ENCODE data around the gene HTRA1.

Gene HTRA1

DNA sequence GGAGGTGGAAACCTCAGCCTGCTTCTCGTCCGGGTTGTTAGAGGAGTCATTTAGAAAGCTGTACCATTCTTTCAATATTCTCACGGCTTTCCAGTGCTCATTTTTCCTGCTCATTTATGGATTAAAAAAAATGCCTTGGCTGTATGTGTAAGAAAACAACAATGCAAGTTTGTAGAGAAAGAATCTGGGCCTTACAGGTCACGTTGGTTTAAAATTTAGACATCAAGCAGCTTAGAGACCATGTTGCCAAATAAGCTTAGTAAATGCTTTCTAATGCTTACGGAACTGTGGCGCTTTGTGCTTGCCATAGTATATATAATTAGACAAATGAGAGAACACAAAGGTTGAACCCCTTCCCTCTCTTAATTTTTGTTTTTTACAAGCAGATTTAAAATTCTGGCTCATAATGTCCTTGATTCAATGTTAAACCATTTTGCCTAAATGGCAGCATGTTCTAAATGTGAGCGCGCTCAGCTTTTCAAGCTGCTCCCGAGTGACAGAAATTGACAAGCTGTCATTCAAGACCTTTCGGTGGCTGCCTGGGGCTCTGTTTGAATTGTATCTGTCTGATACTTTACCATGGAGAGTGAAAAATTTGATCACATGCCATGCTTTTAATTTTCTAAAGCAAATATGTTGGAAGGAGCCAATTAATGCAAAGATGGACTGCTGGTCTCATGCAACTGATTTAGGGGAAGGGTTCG, 5.8 kb upstream of the HTRA1 start:
- no peak for DNase-seq (ENCODE audit: low read depth)

DNA sequence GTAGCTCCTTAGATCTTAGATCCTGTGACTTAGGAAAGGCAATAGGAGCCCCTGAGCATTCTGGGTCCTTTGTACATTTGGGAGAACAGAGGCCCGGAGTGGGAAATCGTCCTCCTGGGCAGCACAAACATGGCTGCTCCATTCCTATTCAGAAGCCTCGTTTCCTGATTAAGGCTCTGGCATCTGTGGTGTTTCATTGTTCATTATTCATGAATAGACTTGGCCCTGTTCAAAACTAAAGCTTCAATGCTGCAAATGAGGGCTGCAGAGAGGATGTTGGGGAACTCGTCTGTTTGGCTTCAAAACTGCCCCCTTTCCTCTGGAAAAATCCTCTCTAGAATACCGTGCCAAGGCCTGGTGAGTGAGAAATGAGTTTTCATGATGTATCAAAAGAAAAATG, 3.4 kb upstream of the HTRA1 start:
- no peak for DNase-seq (ENCODE audit: low read depth)

DNA sequence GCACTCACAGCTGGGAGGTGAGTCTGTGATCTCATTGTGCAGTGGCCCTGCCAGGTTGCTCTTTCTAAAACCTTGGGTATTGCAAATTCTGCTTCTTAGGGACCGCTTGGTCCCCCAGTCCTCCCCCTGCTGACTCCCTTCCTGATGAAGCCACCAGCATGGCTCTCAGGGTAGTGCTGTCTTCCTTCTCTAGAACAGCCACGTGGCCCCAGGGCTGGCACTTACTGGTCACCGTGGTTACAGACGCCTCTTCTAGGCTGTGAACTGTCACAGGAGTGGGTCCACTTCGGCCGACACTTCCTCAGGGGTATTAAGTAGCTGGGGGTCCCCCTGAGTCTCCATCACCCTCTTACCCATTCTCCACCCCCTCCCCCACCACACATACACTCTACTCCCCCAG, 2.7 kb upstream of the HTRA1 start:
- DNase-seq (ENCODE audit: low read depth): no peak

DNA sequence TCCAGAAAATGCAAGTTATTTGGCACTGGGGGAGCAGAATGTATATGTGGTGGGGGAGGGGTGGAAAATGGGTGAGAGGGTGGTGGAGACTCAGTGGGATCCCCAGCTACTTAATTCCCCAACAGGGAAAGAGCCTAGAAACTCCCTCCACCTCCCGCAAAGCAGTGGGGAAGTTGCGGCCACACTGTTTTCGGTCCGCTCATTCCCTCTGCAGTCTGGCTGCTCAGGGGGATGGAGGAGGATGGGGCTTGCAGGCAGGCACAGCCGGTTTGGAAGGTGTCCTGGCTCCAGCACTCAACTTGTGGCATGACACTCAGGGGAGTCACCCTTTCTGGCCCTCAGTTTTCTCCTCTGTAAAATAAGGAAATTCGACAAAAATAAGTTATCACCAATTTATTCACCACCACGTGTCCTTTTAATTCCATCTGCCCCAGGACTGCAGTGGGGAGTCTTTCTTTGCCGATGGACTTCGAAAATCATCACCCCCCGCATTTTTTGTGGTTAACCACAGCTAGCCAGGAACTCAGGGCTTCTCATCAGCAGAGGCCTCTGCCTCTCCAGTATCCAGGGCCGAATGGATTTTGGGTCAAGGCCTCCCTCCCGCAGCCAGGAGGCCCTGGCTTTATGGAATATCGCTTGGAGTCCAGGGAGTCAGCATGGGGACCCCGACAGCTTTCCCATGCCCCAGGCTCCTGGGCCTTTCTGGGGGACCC, 1.6 kb upstream of the HTRA1 start:
- no peak for DNase-seq (ENCODE audit: low read depth)

DNA sequence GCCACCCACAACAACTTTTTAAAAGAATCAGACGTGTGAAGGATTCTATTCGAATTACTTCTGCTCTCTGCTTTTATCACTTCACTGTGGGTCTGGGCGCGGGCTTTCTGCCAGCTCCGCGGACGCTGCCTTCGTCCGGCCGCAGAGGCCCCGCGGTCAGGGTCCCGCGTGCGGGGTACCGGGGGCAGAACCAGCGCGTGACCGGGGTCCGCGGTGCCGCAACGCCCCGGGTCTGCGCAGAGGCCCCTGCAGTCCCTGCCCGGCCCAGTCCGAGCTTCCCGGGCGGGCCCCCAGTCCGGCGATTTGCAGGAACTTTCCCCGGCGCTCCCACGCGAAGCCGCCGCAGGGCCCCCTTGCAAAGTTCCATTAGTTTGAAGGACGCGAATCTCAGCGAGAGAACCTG, 461 bp upstream of the HTRA1 start:
- DNase-seq (ENCODE audit: low read depth): no peak

DNA sequence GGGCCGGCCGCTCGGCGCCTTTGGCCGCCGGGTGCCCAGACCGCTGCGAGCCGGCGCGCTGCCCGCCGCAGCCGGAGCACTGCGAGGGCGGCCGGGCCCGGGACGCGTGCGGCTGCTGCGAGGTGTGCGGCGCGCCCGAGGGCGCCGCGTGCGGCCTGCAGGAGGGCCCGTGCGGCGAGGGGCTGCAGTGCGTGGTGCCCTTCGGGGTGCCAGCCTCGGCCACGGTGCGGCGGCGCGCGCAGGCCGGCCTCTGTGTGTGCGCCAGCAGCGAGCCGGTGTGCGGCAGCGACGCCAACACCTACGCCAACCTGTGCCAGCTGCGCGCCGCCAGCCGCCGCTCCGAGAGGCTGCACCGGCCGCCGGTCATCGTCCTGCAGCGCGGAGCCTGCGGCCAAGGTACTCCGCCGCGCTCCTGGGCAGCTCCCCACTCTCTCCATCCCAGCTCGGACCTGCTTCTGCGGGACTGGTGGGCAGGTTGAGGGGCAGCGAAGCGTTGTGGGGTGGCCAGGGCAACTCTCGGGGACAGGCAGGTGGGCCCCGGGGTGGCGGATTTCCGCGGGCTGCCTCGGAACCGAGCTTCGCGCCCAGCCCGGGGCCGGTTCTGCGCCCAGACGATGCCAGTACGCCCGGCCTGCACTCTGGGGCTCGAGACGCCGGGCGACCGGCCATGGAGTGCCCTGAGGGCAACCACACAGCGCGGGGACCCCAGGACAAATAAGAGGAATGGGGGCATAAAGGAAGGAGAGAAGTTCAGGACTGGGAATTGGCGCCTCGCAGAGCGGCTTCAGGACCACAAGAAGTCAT, 578 bp downstream of the HTRA1 start:
- DNase-seq (ENCODE audit: low read depth): no peak

DNA sequence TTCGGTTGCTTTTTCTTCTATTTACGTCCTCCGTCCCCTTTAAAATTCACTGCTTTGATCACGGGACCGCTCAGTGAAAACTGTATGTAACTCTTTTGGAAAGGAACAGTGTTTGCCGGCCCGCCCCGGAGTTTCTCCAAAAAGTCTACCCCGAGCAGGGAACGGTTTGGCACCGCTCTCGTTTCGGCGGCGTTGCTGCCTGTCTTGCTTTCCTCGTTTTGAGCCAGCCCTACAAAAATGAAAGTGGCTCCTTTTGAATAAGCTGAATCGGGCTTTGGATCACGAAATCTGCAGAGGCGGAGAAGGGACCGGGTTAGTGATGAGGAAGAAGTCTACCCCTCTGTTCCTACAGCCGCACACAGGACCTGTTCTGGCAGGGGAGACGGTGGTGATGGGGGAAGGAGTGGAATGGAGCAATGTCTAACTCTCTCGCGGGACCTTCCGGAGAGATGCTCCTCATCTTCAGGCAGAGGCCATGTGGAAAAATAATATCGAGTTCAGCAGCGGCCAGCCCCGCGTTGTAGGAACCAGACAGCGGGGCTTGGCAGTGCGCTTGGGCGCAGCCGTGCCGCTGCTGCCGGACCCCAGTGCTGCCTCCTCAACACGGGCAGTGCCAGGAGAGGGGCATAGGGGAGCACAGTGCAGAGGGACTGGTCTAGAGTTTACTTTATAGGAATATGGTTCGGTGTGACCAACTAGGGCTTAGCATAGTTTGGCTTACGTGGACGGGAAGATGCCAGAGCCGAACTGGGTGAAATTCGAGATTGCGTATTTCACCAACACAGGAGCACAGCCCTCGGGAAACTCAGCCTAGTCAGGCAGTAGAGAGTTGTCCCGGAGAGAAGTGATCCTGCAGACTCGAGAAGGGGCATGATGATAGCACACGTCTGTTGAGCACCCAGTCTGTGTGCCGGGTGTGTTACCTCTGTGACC, 1.4 kb downstream of the HTRA1 start:
- no peak for DNase-seq (ENCODE audit: low read depth)

DNA sequence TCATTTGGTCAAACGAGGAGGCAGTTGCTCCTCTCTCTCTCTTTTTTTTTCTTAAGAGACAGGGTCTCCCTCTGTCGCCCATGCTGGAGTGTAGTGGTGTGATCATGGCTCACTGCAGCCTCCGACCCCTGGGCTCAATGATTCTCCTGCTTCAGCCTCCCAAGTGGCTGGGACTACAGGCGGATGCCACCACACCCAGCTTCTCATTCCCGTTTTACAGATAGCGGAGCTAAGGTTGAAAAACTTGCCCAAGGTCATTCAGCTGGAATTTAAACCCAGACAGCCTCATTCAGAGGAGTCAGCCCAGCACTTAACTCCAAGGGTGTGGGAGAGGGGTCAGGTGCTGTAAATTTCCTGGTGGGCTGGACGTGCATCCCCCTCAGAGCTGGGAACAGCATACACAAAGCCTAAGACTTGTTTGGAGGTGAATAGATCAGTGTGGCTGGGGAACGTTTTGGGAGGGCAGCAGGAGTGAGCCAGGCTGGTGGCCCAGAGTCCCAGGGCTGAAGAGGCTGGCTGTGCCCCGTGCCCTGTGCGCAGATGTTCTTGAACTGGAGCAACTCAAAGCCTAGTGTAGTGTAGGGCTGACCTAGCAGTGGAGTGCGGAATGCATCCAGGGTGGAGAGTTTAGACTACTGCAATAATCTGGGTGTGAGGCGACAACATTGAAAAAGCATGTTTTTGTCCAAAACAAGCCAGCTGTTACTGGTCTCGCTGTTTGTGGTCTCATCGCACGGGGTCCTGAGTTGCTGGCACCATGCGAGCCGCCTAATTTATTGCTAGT, 2.3 kb downstream of the HTRA1 start:
- no peak for DNase-seq (ENCODE audit: low read depth)

DNA sequence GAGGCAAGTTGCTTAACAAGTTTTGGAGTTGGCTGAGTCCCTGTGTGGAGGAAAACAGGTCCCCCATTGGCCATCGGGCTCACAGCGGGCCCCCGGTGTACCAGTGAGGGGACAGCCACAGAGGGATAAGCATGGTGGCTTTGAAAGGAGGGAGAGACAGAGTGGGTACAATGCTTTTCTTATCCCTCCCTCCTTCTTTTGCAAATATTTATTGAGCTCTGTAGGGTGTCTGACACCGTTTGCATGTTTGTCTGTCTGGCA, 2.8 kb downstream of the HTRA1 start:
- no peak for DNase-seq (ENCODE audit: low read depth)

DNA sequence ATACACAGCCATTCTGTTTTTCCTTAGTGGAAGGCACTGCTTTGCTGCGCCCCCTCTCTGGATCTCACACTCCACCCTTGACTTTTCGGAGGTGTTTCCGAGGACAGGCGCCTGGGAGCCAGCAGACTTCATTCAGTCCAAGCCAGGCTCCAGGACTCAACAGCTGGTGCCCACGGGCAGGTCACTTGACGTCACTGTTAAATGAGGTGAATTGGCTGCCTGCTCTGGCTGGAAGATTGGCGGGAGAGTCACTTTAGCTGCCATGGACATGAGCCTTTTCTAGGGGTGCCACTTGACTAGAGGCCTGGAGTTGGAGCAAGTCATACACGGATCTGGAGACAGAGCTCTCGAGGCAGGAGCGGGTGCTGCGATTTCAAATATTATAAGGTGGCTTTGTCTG, 3.2 kb downstream of the HTRA1 start:
- DNase-seq (ENCODE audit: low read depth): no peak

DNA sequence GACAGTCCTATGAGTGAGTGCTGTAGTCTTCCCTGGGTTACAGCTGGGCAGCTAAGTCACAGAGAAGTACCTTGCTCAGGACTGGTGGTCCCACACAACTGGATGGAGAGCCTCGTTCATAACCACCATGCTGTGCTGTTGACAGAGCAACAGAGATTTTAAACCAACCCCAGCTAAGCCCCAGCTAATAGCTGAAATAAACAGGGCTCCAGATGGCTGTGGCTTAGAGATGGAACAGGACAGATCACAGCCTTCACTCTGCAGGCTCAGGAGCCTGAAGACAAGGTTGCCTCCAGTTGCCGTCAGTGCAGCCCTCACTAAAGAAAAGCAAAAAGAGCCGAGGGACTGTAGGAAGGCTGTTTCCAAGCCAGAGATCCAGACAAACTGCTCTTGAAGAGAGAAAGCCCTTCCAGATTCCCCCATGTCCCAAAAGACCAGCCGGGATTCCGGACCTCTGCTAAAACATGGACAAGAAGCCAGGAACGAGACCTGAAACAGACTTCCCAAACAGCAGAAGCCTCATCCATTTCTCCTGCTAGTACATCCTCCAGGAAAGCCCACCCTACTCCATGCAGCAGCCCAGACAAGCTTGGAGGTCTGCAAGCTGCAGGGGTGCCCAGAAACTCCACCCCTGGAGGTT, 4.2 kb downstream of the HTRA1 start:
- no peak for DNase-seq (ENCODE audit: low read depth)

DNA sequence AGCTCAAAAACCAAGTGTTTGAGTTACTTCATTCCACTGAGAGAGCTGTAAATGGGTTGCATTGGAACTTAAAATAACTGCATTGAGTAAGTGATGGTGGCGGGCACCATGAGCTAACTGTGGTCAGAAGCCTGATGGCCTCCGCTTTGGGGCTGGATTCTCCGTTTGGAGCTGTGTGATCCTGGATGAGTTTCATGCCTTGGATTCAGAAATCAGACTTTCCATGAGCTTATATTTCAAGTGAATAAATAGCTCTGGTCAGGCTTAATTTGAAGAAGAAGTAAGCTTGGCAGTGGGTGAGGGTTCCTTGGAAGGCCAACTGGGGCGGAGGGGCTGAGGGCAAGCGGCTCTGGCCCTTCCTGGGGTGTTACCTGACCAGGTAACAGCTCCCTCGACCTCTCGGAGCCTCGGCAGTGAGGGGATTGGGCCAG, 5.6 kb downstream of the HTRA1 start:
- DNase-seq (ENCODE audit: low read depth): no peak

DNA sequence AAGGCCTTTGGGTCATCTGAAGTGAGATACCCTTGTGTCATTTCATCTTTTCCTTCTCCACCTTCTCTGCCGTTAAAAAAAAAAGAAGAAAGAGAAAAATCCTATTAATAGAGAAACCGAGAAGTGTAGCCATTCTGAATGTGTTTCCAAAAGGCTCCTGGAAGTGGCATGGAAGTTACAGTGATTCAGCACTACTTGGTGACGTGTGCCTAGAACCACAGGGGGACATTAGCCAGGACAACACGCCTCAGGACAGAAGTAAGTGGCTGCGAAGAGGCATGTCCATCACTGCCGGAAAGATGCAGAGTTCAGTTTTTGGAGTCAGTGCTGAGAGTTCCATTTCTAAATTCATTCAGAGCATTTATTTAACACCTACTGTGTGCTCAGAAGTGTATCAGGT, 6.3 kb downstream of the HTRA1 start:
- no peak for DNase-seq (ENCODE audit: low read depth)

DNA sequence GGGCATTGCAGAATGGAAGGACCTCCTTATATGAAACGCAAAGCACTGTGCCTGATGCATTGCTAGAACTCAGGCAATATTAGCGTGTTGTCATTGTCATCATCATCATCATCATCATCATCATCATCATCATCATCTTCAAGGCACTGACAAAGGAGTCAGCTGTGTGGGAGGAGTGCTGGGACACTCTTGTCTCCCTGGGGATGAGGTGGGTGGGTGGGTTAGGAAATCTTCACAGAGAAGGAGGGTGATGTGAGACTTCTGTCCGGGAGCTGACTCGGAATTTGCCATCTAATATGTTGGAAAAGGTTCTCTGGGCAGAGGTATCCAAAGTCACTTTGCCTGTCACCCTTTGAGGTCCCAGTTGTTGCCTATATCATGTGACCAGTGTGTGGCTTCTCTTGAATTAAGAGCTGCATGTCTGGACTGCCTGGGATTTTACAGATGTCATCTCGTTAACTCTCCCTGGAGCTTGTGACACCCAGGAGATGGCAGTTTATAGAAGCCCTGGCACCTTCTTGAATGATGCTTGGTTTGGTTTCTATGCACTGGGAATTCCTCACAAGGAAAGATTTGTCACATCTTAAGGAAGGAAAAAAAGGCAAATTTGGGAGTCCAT, 7.1 kb downstream of the HTRA1 start:
- DNase-seq (ENCODE audit: low read depth): no peak

DNA sequence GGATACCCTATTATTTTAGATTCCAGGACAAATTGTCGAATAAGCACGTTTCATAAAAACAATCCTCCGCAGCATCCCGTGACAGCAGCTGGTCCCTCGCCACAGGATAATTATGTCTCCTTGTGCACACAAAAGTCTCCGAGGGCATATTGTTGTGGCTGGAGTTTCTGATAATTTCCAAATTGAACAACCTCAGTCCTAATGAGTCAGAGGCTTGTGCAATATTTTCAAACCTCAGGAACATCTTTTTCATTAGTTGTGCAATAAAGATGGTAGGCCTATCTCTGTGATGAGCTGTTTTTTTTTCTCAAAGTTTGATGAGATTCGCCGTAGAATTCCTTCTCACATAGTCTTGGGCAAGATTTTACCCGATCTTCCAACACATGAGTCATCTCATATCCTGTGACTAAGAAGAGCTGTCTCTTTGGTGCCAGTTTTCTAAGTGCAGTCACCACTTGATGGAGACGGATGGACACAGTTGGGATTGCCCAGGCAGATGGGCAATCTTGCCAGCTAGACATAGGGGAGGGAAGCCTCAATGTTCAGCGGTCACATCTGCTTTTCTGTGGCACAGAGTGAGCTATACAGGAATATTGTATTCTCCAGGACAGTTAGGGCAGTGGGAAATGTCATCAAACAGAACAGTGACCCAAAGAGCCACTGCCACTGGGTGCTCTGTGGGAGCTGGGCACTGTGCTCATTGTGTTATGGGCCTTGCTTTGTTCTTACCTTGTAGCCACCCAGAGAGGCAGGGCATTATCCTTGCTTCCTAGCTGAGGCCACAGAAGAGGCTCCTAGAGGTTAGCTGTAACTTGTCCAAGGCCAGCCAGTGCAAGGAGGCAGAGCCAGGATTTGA, 7.8 kb downstream of the HTRA1 start:
- no peak for DNase-seq (ENCODE audit: low read depth)

DNA sequence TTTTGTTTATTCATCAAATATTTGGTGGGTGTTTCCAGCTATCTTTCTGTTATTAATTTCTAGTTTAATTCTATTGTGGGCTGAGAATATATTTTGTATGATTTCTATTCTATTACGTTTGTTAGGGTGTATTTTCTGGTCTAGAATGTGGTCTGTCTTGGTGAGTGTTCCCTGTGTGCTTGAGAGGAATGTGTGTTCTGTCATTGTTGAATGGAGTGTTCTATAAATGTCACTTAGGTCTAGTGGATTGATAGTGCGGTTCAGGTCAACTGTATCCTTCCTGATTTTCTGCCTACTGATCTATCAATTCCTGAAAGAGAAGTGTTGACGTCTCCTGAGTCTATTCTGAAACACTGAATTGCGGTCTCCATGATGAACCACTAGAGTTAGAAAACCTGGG, 8.5 kb downstream of the HTRA1 start:
- DNase-seq (ENCODE audit: low read depth): no peak

DNA sequence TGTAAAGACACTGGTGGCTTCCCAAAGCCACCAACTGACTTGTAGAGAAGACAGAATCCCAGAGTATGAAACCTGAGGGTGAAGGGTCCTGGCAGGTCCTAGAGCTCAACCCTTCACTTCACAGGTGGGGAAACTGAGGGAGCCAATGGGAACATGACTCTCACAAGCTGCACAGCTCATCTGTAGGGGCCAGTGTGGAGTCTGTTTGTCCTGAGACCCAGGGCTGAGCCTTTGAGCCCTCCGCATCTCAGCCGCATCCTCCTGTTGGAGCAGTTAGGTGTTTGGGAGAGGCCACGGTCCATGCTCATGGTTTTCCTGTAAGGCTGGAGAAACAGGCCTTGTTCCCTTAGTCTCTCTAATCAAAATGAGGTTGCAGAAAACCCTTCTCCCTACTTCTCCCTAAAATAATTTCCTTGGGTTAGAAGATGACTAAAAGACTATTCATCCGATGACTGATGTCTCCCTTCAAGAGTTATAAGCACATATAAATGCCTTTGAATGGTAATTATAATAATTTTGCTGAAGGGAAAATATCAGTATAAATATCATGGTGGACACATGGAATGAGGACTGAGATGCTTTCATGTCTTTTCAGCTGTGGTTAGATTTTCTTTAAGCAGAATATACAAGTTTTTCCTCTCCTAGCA, 10.3 kb downstream of the HTRA1 start:
- DNase-seq (ENCODE audit: low read depth): no peak

DNA sequence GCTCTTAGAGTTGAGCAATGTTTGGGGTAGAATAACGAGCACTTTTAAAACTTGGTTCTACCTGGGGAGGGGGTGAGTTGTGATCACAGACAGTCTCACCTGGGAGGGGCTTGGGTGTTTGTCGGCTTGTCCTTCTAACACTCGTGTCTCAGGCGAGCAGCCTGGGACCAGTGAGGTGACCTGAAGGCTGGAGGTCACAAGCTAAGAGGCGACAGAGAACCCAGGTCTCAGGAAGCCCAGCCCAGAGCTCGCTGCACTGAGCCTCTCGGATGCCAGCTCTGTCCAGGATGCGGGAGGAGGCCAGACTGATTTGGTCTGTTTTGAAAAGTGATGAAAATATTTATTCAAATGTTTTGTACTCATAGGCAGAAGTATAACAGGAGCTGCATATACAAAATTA, 11.8 kb downstream of the HTRA1 start:
- DNase-seq (ENCODE audit: low read depth): no peak
